ENCODE measurements around the gene VPS39. TPM values are rescaled to one million over a fixed set of nuclear protein-coding genes. Genes with fewer than 3 reads are reported as not detected.
A peak's percentile ranks its signal among the peaks of the same experiment; 100 is the strongest.

Gene VPS39
- total and polyA plus RNA-seq, 9 of the 15 experiments (the other 6 are each of a cell fraction or from before 2014, with no cell fraction given): 3.2 to 37.3 (median 21.8) TPM

DNA sequence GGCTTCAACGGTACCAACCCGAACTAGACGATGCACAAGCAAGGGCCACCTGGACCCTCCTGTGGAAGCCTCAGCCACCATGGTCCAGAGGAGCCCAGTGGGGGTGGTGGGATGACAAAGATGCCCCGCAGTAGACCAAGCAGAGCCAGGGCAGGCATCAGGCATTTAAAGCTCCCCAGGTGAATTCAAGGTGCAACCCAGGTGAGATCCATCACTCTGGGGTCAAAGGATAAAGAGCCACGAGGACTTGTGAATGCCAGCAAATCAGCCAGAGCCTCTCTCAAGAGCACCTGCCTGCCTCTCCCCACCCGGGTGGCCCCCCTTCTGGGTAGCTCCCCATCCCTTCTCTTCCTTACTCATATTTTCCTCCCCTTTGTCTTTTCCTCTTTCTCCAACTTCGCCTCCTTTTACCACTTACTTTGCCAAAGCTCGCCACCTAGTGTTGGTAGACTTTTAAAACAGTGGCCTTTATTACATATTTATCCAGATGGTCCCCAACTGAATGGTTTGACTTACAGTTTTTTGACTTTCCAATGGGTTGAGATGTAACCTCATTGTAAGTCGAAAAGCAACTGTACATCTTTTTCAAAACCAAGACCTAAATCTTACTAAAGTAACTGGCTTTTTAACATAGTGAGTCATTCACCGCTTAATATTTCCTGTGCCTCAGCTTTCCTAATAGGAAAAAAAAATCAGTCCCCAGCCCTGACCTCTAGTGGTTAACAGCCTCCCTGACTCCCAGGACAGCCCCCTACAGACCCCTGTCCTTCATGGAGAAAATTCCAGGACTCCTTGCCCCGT, 70.4 kb downstream of the VPS39 start (continued):
- TF ChIP-seq, protein P1, sequence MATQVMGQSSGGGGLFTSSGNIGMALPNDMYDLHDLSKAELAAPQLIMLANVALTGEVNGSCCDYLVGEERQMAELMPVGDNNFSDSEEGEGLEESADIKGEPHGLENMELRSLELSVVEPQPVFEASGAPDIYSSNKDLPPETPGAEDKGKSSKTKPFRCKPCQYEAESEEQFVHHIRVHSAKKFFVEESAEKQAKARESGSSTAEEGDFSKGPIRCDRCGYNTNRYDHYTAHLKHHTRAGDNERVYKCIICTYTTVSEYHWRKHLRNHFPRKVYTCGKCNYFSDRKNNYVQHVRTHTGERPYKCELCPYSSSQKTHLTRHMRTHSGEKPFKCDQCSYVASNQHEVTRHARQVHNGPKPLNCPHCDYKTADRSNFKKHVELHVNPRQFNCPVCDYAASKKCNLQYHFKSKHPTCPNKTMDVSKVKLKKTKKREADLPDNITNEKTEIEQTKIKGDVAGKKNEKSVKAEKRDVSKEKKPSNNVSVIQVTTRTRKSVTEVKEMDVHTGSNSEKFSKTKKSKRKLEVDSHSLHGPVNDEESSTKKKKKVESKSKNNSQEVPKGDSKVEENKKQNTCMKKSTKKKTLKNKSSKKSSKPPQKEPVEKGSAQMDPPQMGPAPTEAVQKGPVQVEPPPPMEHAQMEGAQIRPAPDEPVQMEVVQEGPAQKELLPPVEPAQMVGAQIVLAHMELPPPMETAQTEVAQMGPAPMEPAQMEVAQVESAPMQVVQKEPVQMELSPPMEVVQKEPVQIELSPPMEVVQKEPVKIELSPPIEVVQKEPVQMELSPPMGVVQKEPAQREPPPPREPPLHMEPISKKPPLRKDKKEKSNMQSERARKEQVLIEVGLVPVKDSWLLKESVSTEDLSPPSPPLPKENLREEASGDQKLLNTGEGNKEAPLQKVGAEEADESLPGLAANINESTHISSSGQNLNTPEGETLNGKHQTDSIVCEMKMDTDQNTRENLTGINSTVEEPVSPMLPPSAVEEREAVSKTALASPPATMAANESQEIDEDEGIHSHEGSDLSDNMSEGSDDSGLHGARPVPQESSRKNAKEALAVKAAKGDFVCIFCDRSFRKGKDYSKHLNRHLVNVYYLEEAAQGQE (IDR thresholded peaks at IDR 0.05; ENCODE audit: borderline replicate concordance): peak; percentile 46; the same call in 1 of the 2 replicates
- TF ChIP-seq, protein P1 (CRISPR knock-in tag; IDR thresholded peaks at IDR 0.05; ENCODE audit: low read depth): no peak
- TF ChIP-seq MCM7 (IDR thresholded peaks at IDR 0.05) (no peak), ZEB2 (IDR thresholded peaks at IDR 0.05) (0 out of 2 replicates have a peak, but pooled peaks have one; percentile 28), XRCC3 (IDR thresholded peaks at IDR 0.05) (no peak), GATAD2B (IDR thresholded peaks at IDR 0.05; ENCODE audit: borderline replicate concordance) (no peak), NFIC (IDR thresholded peaks at IDR 0.05) (no peak), ZNF174 (CRISPR knock-in tag; IDR thresholded peaks at IDR 0.05) (no peak), SP1 (CRISPR knock-in tag; IDR thresholded peaks at IDR 0.05) (no peak), EWSR1 (IDR thresholded peaks at IDR 0.05; ENCODE audit: borderline replicate concordance, low read depth, partially characterized antibody) (no peak), RAD21 (CRISPR knock-in tag; conservative IDR thresholded peaks at IDR 0.05 in 1 of 2, IDR thresholded peaks at IDR 0.05 in 1 of 2) (peak; percentile 38 to 62; a peak in 3 of 4 replicates), ZNF586 (CRISPR knock-in tag; conservative IDR thresholded peaks at IDR 0.05) (no peak)
- TF ChIP-seq, protein P2, sequence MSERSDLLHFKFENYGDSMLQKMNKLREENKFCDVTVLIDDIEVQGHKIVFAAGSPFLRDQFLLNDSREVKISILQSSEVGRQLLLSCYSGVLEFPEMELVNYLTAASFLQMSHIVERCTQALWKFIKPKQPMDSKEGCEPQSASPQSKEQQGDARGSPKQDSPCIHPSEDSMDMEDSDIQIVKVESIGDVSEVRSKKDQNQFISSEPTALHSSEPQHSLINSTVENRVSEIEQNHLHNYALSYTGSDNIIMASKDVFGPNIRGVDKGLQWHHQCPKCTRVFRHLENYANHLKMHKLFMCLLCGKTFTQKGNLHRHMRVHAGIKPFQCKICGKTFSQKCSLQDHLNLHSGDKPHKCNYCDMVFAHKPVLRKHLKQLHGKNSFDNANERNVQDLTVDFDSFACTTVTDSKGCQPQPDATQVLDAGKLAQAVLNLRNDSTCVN (CRISPR knock-in tag; IDR thresholded peaks at IDR 0.05): no peak
- TF ChIP-seq, protein P3, sequence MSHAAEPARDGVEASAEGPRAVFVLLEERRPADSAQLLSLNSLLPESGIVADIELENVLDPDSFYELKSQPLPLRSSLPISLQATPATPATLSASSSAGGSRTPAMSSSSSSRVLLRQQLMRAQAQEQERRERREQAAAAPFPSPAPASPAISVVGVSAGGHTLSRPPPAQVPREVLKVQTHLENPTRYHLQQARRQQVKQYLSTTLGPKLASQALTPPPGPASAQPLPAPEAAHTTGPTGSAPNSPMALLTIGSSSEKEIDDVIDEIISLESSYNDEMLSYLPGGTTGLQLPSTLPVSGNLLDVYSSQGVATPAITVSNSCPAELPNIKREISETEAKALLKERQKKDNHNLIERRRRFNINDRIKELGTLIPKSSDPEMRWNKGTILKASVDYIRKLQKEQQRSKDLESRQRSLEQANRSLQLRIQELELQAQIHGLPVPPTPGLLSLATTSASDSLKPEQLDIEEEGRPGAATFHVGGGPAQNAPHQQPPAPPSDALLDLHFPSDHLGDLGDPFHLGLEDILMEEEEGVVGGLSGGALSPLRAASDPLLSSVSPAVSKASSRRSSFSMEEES (CRISPR knock-in tag; IDR thresholded peaks at IDR 0.05): no peak
- TF ChIP-seq, protein P4, sequence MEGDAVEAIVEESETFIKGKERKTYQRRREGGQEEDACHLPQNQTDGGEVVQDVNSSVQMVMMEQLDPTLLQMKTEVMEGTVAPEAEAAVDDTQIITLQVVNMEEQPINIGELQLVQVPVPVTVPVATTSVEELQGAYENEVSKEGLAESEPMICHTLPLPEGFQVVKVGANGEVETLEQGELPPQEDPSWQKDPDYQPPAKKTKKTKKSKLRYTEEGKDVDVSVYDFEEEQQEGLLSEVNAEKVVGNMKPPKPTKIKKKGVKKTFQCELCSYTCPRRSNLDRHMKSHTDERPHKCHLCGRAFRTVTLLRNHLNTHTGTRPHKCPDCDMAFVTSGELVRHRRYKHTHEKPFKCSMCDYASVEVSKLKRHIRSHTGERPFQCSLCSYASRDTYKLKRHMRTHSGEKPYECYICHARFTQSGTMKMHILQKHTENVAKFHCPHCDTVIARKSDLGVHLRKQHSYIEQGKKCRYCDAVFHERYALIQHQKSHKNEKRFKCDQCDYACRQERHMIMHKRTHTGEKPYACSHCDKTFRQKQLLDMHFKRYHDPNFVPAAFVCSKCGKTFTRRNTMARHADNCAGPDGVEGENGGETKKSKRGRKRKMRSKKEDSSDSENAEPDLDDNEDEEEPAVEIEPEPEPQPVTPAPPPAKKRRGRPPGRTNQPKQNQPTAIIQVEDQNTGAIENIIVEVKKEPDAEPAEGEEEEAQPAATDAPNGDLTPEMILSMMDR (IDR thresholded peaks at IDR 0.05 in 2 of 3, conservative IDR thresholded peaks at IDR 0.05 in 1 of 3; ENCODE audit: insufficient read depth in 2 of 3, low read depth in 1 of 3, low read length in 3 of 3): peak; percentile 52 to 71 (median 61); a peak in 5 of 6 replicates

All from K562 (cell line).